Osteoblast (primary cell): ENCODE results near the gene TM2D1. TPM values are rescaled to one million over a fixed set of nuclear protein-coding genes. Genes with fewer than 3 reads are reported as not detected.

Source experiments
- DNase-seq: peaks from one replicate; pipeline ENCODE4 v3.0.0; 2011; ENCODE audit warnings: low spot score, mixed read lengths; ENCODE audit not compliant: insufficient read length; ENCODE audit errors: missing footprints
- H2AFZ ChIP-seq: 2 replicates; pipeline ENCODE4 v1.6.0; 2011; ENCODE audit warnings: mild to moderate bottlenecking, low read length
- H3K27ac ChIP-seq: 2 replicates; pipeline ENCODE4 v1.5.1; 2011; ENCODE audit warnings: mild to moderate bottlenecking, low read depth, low read length, moderate library complexity
- H3K27me3 ChIP-seq: 2 replicates; pipeline ENCODE4 v1.6.0; 2012; ENCODE audit warnings: mild to moderate bottlenecking, control low read depth, inconsistent platforms, low read length, moderate library complexity; ENCODE audit not compliant: insufficient read depth
- H3K36me3 ChIP-seq: 2 replicates; pipeline ENCODE4 v1.5.1; 2011; ENCODE audit warnings: mild to moderate bottlenecking, low read length, control low read depth, moderate library complexity; ENCODE audit not compliant: insufficient read depth
- H3K4me1 ChIP-seq: 2 replicates; pipeline ENCODE4 v1.5.1; 2011; ENCODE audit warnings: mild to moderate bottlenecking, low read length, control low read depth, moderate library complexity; ENCODE audit not compliant: insufficient read depth
- H3K4me2 ChIP-seq: 2 replicates; pipeline ENCODE4 v1.6.0; 2011; ENCODE audit warnings: mild to moderate bottlenecking, low read length; ENCODE audit not compliant: insufficient read depth
- H3K4me3 ChIP-seq: fragments of 200-600 bp; sonication (generic); 3 replicates; pipeline ENCODE4 v1.5.1; 2012; ENCODE audit warnings: mild to moderate bottlenecking, low read length, inconsistent platforms; ENCODE audit not compliant: insufficient read depth
- H3K79me2 ChIP-seq: 2 replicates; pipeline ENCODE4 v1.6.0; 2012; ENCODE audit warnings: mild to moderate bottlenecking, low read length, control low read depth, inconsistent platforms; ENCODE audit not compliant: insufficient read depth
- H3K9me3 ChIP-seq: 2 replicates; pipeline ENCODE4 v1.5.1; 2011; ENCODE audit warnings: low read depth, low read length, control low read depth
- H4K20me1 ChIP-seq: 2 replicates; pipeline ENCODE4 v1.6.0; 2012; ENCODE audit warnings: mild to moderate bottlenecking, low read length, control low read depth; ENCODE audit not compliant: insufficient read depth
- CTCF ChIP-seq: IDR thresholded peaks from 2 replicates; pipeline ENCODE4 v1.5.1; 2011; ENCODE audit warnings: mild to moderate bottlenecking, low read depth, low read length, moderate library complexity; ENCODE audit errors: extremely low read depth
- total RNA-seq: library from RNA; depleted of rRNA; stranded (reverse); fragments of >200 nt; gene quantifications from 2 replicates; pipeline ENCODE4 v1.2.3, GENCODE V29; 2012

The TM2D1 gene
- total RNA-seq, 1 donor: 40.2 TPM

DNA sequence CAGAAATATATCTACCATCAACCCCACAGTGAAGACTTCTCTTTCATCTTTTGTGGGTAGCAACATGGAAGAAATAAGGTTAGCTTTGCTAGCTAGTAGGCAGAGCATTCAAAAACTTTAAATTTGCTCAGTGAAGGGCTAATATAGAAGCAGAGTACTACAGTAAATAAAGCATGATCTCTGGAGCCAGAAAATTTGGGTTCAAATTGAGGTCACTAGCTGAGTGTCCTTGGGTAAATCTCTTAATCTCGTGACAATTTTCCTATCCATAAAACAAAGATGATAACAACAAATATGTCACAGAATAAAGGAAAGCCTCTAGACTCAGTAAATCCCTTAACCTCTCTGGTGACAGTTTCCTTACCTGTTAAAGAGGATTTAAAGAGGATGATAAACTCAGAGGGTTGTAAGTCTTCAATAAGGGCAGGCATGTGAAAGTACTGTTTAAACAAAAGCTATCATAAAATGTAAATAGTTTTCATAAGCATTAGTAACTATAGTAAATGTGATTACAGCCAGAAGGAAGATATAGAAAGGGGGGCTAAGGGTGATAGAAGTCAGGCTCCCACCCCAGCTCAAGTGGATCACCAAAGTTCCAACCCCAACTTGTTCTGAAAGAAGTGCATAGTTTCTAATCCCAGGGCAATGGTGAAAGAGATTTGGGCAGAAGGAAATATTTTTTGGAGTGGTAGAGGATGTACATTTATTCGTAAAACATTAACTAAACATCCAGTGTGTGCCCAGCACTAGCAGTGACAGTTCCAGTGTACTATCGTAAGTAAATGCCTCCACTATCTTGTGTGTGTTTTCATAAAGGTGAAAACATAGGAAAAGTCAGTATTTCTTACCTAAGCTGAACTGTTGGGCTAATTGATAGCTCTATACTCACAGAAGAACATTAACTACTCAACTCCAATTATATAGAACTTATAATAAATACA lies 24.8 kb downstream of the TM2D1 start:
- H3K27me3 ChIP-seq: no peaks in the 10 kb centered on the region
- H3K4me3 ChIP-seq: no peak overlapping the region
- no peak overlapping the region for H3K27ac ChIP-seq
- H3K36me3 ChIP-seq: peaks cover 30% of the 10 kb centered on the region
- H3K9me3 ChIP-seq: no peaks in the 10 kb centered on the region
- no peak overlapping the region for H3K4me2 ChIP-seq
- no peaks in the 10 kb centered on the region for H3K79me2 ChIP-seq
- no peak for DNase-seq
- H3K4me1 ChIP-seq: no peaks in the 10 kb centered on the region
- no peak for TF ChIP-seq CTCF
- no peaks in the 10 kb centered on the region for H4K20me1 ChIP-seq
- H2AFZ ChIP-seq: no peak overlapping the region

- TF ChIP-seq CTCF: no peak
- H3K4me1 ChIP-seq: peaks cover 4% of the 10 kb centered on the region
- no peaks in the 10 kb centered on the region for H3K9me3 ChIP-seq
- H3K4me3 ChIP-seq: no peak overlapping the region
- H3K79me2 ChIP-seq: no peaks in the 10 kb centered on the region
- H3K27me3 ChIP-seq: no peaks in the 10 kb centered on the region
- no peaks in the 10 kb centered on the region for H4K20me1 ChIP-seq
- DNase-seq: no peak
- H2AFZ ChIP-seq: no peak overlapping the region
- H3K27ac ChIP-seq: no peak overlapping the region
- H3K4me2 ChIP-seq: peak overlapping the region; percentile 41
- peaks cover 4% of the 10 kb centered on the region for H3K36me3 ChIP-seq
Observed at GRCh38 chr1:61692155-61692800, 32.7 kb downstream of the TM2D1 start.

- Histone ChIP-seq H3K27ac (no peak overlapping the region), H3K36me3 (peaks cover 15% of the 10 kb centered on the region), H3K4me2 (no peak overlapping the region), H4K20me1 (no peaks in the 10 kb centered on the region), H3K4me1 (peaks cover 4% of the 10 kb centered on the region), H3K79me2 (no peaks in the 10 kb centered on the region), H3K9me3 (no peaks in the 10 kb centered on the region), H2AFZ (no peak overlapping the region), H3K4me3 (no peak overlapping the region), H3K27me3 (no peaks in the 10 kb centered on the region)
- no peak for TF ChIP-seq CTCF
- DNase-seq: peak; percentile 71
Observed at GRCh38 chr1:61687901-61688300, 37.0 kb downstream of the TM2D1 start.

- Histone ChIP-seq H3K4me1 (peaks cover 3% of the 10 kb centered on the region), H3K36me3 (peaks cover 29% of the 10 kb centered on the region), H3K9me3 (no peaks in the 10 kb centered on the region), H2AFZ (no peak overlapping the region), H4K20me1 (no peaks in the 10 kb centered on the region), H3K27ac (no peak overlapping the region), H3K27me3 (no peaks in the 10 kb centered on the region), H3K4me2 (no peak overlapping the region), H3K79me2 (no peaks in the 10 kb centered on the region), H3K4me3 (no peak overlapping the region)
- no peak for DNase-seq
- TF ChIP-seq CTCF: no peak
Observed at GRCh38 chr1:61682891-61683290, 42.0 kb downstream of the TM2D1 start.
